H9 (cell line): ENCODE results near the gene ITGB7. TPM values are rescaled to one million over a fixed set of nuclear protein-coding genes. Genes with fewer than 3 reads are reported as not detected.

ENCODE experiments used
- DNase-seq: peaks from one replicate; pipeline ENCODE4 v3.0.0-alpha.2; 2017
- H2AFZ ChIP-seq: one replicate; pipeline ENCODE4 v1.6.1; 2013; ENCODE audit warnings: mild to moderate bottlenecking, low read length, control low read depth, moderate library complexity
- H2AK5ac ChIP-seq: 2 replicates; pipeline ENCODE4 v1.6.1; 2013; ENCODE audit warnings: low read length, control low read depth, mixed read lengths; ENCODE audit not compliant: insufficient read length
- H2BK120ac ChIP-seq: one replicate; pipeline ENCODE4 v1.6.1; 2013; ENCODE audit warnings: low read depth, mild to moderate bottlenecking, low read length, control low read depth, inconsistent platforms; ENCODE audit not compliant: poor library complexity, severe bottlenecking
- H2BK12ac ChIP-seq: 2 replicates; pipeline ENCODE4 v1.6.1; 2013; ENCODE audit warnings: low read length, control low read depth, mixed read lengths, low read depth; ENCODE audit not compliant: insufficient read length
- H2BK15ac ChIP-seq: 2 replicates; pipeline ENCODE4 v1.6.1; 2013; ENCODE audit warnings: low read depth, low read length, control low read depth
- H2BK20ac ChIP-seq: one replicate; pipeline ENCODE4 v1.6.1; 2013; ENCODE audit warnings: low read depth, mild to moderate bottlenecking, low read length, control low read depth, inconsistent platforms; ENCODE audit not compliant: poor library complexity, severe bottlenecking
- H2BK5ac ChIP-seq: 2 replicates; pipeline ENCODE4 v1.6.1; 2013; ENCODE audit warnings: low read length, control low read depth, mixed read lengths; ENCODE audit not compliant: insufficient read length
- H3K14ac ChIP-seq: 2 replicates; pipeline ENCODE4 v1.6.1; 2013; ENCODE audit warnings: low read length, control low read depth; ENCODE audit not compliant: insufficient read depth
- H3K18ac ChIP-seq: 2 replicates; pipeline ENCODE4 v1.6.1; 2013; ENCODE audit warnings: low read depth, mild to moderate bottlenecking, mixed read lengths, low read length, control low read depth; ENCODE audit not compliant: insufficient read length
- H3K23ac ChIP-seq: 2 replicates; pipeline ENCODE4 v1.6.1; 2013; ENCODE audit warnings: low read length, control low read depth, mixed read lengths, low read depth; ENCODE audit not compliant: insufficient read length
- H3K23me2 ChIP-seq: 2 replicates; pipeline ENCODE4 v1.6.1; 2013; ENCODE audit warnings: low read depth, mild to moderate bottlenecking, mixed read lengths, low read length, control low read depth; ENCODE audit not compliant: insufficient read length, poor library complexity, severe bottlenecking
- H3K27ac ChIP-seq: 2 replicates; pipeline ENCODE4 v1.5.1; 2013; ENCODE audit warnings: low read length, control low read depth, mixed read lengths, low read depth; ENCODE audit not compliant: insufficient read length
- H3K27me3 ChIP-seq: 2 replicates; pipeline ENCODE4 v1.6.1; 2013; ENCODE audit warnings: low read length, control low read depth, inconsistent platforms; ENCODE audit not compliant: insufficient read depth
- H3K4ac ChIP-seq: 2 replicates; pipeline ENCODE4 v1.6.1; 2013; ENCODE audit warnings: low read depth, mild to moderate bottlenecking, control low read depth, inconsistent platforms, low read length, moderate library complexity
- H3K4me1 ChIP-seq: 2 replicates; pipeline ENCODE4 v1.6.1; 2013; ENCODE audit warnings: low read length, control low read depth, inconsistent platforms; ENCODE audit not compliant: insufficient read depth
- H3K4me2 ChIP-seq: 2 replicates; pipeline ENCODE4 v1.6.1; 2013; ENCODE audit warnings: low read length, control low read depth, mixed read lengths; ENCODE audit not compliant: insufficient read length, insufficient read depth
- H3K56ac ChIP-seq: 2 replicates; pipeline ENCODE4 v1.6.1; 2013; ENCODE audit warnings: low read depth, mild to moderate bottlenecking, mixed read lengths, low read length, control low read depth; ENCODE audit not compliant: insufficient read length
- H3K79me1 ChIP-seq: 2 replicates; pipeline ENCODE4 v1.6.1; 2013; ENCODE audit warnings: low read depth, mild to moderate bottlenecking, moderate library complexity, low read length, control low read depth, inconsistent platforms; ENCODE audit not compliant: insufficient read depth, poor library complexity, severe bottlenecking
- H3K79me2 ChIP-seq: 2 replicates; pipeline ENCODE4 v1.6.1; 2013; ENCODE audit warnings: low read length, control low read depth, inconsistent platforms; ENCODE audit not compliant: insufficient read depth
- H3K9ac ChIP-seq: 2 replicates; pipeline ENCODE4 v1.6.1; 2013; ENCODE audit warnings: low read length, control low read depth, mixed read lengths; ENCODE audit not compliant: insufficient read length; ENCODE audit errors: extremely low read depth
- H3K9me3 ChIP-seq: one replicate; pipeline ENCODE4 v1.6.1; 2013; ENCODE audit warnings: low read depth, low read length, inconsistent platforms; ENCODE audit not compliant: control insufficient read depth
- H3T11ph ChIP-seq: one replicate; pipeline ENCODE4 v1.6.1; 2013; ENCODE audit warnings: mild to moderate bottlenecking, low read length, control low read depth, inconsistent platforms
- H4K20me1 ChIP-seq: one replicate; pipeline ENCODE4 v1.6.1; 2013; ENCODE audit not compliant: control insufficient read depth, insufficient read length, insufficient read depth
- H4K5ac ChIP-seq: 2 replicates; pipeline ENCODE4 v1.6.1; 2013; ENCODE audit warnings: low read depth, mild to moderate bottlenecking, mixed read lengths, low read length, control low read depth; ENCODE audit not compliant: insufficient read length
- H4K8ac ChIP-seq: replicated peaks from 2 replicates; pipeline ENCODE4 v1.6.1; 2013; ENCODE audit warnings: low read length, control low read depth, mixed read lengths, low read depth; ENCODE audit not compliant: insufficient read length
- H4K91ac ChIP-seq: 2 replicates; pipeline ENCODE4 v1.6.1; 2013; ENCODE audit warnings: low read depth, mild to moderate bottlenecking, moderate library complexity, mixed read lengths, low read length, control low read depth; ENCODE audit not compliant: insufficient read length
- H3K27ac Mint-ChIP-seq, 3 experiments: 2 replicates in 2 of 3; 3 replicates in 1 of 3; pipeline ENCODE4 v1.8.0; 2020 to 2021; ENCODE audit warnings: mixed read lengths in 3 of 3, mild to moderate bottlenecking in 1 of 3, moderate library complexity in 1 of 3
- H3K27me3 Mint-ChIP-seq: 2 replicates; pipeline ENCODE4 v1.8.0; 2021; ENCODE audit warnings: low read depth, mild to moderate bottlenecking, moderate library complexity, mixed read lengths
- H3K36me3 Mint-ChIP-seq, 3 experiments: 2 replicates in 2 of 3; 3 replicates in 1 of 3; pipeline ENCODE4 v1.8.0; 2020 to 2021; ENCODE audit warnings: low read depth in 3 of 3, mixed read lengths in 3 of 3; ENCODE audit not compliant: insufficient read depth in 1 of 3
- H3K4me1 Mint-ChIP-seq, 2 experiments: 2 replicates each; pipeline ENCODE4 v1.8.0; 2020; ENCODE audit warnings: mixed read lengths in 2 of 2
- H3K4me3 Mint-ChIP-seq, 2 experiments: 2 replicates in 1 of 2; 3 replicates in 1 of 2; pipeline ENCODE4 v1.8.0; 2020 to 2021; ENCODE audit warnings: mild to moderate bottlenecking in 2 of 2, mixed read lengths in 2 of 2, moderate library complexity in 1 of 2
- H3K9me3 Mint-ChIP-seq, 2 experiments: 2 replicates in 1 of 2; 3 replicates in 1 of 2; pipeline ENCODE4 v1.8.0; 2020; ENCODE audit warnings: mild to moderate bottlenecking in 2 of 2, mixed read lengths in 2 of 2, moderate library complexity in 1 of 2
- CTCF ChIP-seq: fragments of 200-600 bp; sonication (generic); conservative IDR thresholded peaks from 3 replicates; pipeline ENCODE4 v1.8.0; 2021; ENCODE audit warnings: antibody characterized with exemption, mild to moderate bottlenecking
- WGBS: extraction: QIAGEN DNeasy Blood & Tissue Kit; methylation state at CpG from one replicate; pipeline ENCODE4 v1.1.7; 2013; ENCODE audit warnings: missing lambda C conversion rate, low lambda C conversion rate, mixed read lengths; ENCODE audit not compliant: insufficient read length; ENCODE audit errors: extremely low coverage; 5-methylcytosine and 5-hydroxymethylcytosine counted together
- total RNA-seq: library from RNA; stranded (reverse); gene quantifications from 2 replicates; pipeline ENCODE4 v1.2.1, GENCODE V29; 2021

The ITGB7 gene
- total RNA-seq, 1 experiment from 2014 or later = 0.39 TPM

- H3K4me2 ChIP-seq = peak overlapping the region; percentile 25
- peaks cover 22% of the 10 kb centered on the region; the same call in 1 of the 2 replicates for H3K4me1 ChIP-seq
- H3K14ac ChIP-seq = peak overlapping the region; percentile 42
- Mint-ChIP-seq H3K4me1 (peaks cover 71 to 72% of the 10 kb centered on the region in 2 experiments), H3K27ac (peak overlapping the region; percentile 27 to 84 (median 78); a peak in 4 of 7 replicates), H3K36me3 (peaks cover 0 to 4% (median 0%) of the 10 kb centered on the region in 3 experiments; a peak in 3 of 7 replicates), H3K4me3 (peak overlapping the region; percentile 70 to 87), H3K27me3 (peaks cover 14% of the 10 kb centered on the region), H3K9me3 (no peaks in the 10 kb centered on the region)
- H2AFZ ChIP-seq = no peak overlapping the region
- H4K5ac ChIP-seq = no peak overlapping the region
- H3K56ac ChIP-seq = no peak overlapping the region
- no peak overlapping the region for H2BK120ac ChIP-seq
- no peak overlapping the region for H2BK20ac ChIP-seq
- no CpG with 5 or more reads among the region's 7 CpGs for WGBS
- H2BK15ac ChIP-seq = no peak overlapping the region
- peaks cover 16% of the 10 kb centered on the region for H3K23me2 ChIP-seq
- H2BK12ac ChIP-seq = no peak overlapping the region
- H3K23ac ChIP-seq = no peak overlapping the region
- no peaks in the 10 kb centered on the region for H4K20me1 ChIP-seq
- H3K9me3 ChIP-seq = no peaks in the 10 kb centered on the region
- peak; percentile 56 for DNase-seq
- no peak overlapping the region for H4K91ac ChIP-seq
- H3K9ac ChIP-seq = no peak overlapping the region
- H3K79me2 ChIP-seq = no peaks in the 10 kb centered on the region; the same call in 1 of the 2 replicates
- H3K18ac ChIP-seq = peak overlapping the region; percentile 21
- no peak overlapping the region for H3K4ac ChIP-seq
- TF ChIP-seq CTCF = peak; percentile 26; the same call in 2 of the 3 replicates
- H3K27me3 ChIP-seq = peaks cover 3% of the 10 kb centered on the region
- H3K27ac ChIP-seq = no peak overlapping the region
- H3T11ph ChIP-seq = no peak overlapping the region
- no peak overlapping the region for H4K8ac ChIP-seq
- H2AK5ac ChIP-seq = no peak overlapping the region
- no peaks in the 10 kb centered on the region for H3K79me1 ChIP-seq
- no peak overlapping the region for H2BK5ac ChIP-seq
These were observed 26.6 kb upstream of the ITGB7 start for GRCh38 chr12:53233671-53234121.
